CD4-positive, alpha-beta T cell treated with Interleukin-15 for 4 hours (primary cell): Measurements from ENCODE around the gene KCNJ15.
"Not testable (repeated sequence)": the region's sequence is repeated elsewhere in the genome, so short reads cannot be mapped to it uniquely, and the experiment has no call there.

Experiments
- DNase-seq: peaks from one replicate; pipeline ENCODE4 v3.0.0-alpha.2; 2020; ENCODE audit warnings: low spot score

Gene KCNJ15

DNA sequence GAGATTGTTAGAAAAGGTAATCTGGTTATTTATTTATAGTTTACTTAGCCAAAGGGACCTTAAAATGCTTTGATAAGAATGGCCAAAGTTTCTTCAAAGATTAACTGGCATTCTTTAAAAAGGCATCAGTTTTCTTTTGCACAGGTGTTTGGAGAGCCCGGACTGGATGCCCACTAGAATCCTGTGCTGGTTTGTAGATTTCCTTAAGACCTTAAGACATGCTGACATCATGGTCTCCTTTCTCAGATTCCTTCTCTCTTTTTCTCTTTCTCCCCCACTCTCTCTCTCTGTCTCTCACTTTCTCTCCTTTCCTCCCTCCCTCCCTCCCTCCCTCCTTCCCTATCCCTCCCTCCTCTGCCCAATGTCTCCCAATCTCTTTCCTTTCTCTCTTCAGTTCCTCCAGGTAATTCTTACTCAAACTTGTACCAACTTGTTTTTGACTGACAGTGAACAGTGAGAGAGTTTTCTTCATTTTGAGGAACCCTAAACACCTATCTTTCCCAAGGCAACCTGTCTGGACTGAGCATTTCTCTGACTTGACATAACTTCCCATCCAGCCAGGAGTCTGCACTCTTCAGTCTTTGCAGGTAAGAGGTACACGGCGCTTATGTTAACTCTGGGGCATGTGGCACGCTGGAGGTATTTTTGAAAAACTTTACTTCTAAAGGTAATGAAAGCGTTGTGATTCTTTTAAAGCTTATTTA lies at the start of gene KCNJ15:
KCNJ15 (plus strand) TSS at position 393 of the 704 bp plus-strand sequence. CDS start 42,271 bp downstream, outside the sequence.
- DNase-seq = no peak

DNA sequence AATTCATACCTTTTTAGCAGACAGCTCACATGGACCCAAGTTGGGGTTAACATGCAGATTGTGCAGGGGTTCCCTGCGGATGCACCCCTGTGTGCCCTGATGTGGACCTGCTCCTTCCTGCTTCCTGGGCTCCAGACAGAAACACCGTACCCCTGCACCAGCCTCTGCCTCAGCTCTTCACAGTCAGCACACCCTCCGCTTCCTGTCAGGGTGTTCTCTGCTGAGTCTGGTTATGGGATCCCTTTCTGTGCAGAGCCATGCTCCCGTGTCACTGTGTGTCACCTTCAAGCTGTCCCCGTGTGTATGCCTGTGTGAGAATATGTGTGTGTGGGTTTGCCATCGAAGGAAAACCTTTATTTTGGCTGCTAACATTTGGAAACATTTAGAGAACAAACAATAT lies 48.7 kb upstream of the KCNJ15 start:
- no peak for DNase-seq

DNA sequence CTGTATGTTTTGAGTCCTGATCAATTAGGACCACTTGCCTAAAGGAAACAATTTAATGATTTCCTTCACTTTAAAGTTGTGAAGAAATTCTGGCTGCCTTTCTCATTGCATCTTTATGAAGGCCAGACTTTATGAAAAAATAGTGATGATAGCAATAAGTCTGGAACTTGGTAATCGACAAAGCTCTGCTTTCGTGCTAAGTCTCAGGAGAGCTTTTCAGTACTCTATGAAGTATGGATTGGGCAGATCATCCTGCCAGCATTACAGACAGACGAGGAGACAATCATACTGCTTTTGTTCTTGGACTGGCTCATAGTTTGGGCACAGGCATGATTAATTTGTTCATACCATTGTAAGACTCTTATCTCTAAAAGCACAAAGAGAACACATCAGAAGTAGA lies 45.5 kb upstream of the KCNJ15 start:
- DNase-seq = no peak

DNA sequence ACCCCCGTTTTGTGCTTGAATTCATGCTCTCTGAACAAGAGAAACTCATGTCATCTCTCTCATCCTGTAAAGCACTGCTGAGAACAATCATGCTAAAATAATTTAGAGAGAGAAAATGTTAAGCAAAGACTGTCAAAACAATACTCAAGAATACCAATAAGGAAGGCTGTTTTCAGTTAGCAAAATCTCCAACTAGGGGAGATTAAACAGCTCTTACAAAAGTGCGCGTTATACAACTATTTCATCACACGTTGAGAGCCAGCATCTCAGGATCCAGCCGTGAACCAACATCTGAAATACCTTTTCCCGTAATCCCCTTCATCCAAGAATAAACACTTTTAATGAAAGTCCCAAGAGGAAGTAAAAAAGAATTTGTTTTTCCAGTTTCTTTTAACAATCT lies 44.1 kb upstream of the KCNJ15 start:
- DNase-seq = no peak

DNA sequence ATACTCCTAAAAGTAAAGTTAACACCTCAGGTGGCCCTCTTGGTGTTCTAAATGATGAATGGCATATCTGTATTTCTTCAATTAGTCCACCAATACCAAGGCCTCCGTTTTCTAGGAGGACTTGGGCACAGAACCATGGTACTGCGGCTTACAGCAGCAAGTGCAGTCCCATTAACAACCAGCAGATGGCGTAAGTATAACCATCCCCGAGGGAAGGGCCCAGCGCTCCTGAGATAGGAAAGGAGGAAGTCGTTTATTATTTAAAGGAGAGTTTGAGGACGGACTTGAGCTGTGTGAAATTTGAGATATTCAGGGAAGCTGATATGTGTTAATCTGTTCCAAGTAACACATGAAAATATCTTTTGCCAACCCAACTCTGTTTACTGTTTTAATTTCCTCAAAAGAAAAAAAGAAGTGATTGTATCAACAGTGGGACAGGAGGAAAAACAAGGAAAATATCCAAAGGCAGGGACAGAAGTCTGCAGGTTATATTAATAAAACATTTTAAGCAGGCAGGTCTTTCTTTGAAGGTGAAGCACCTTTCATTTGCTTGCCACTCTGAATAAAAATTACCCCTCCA lies 37.7 kb upstream of the KCNJ15 start:
- DNase-seq = peak; percentile 53

DNA sequence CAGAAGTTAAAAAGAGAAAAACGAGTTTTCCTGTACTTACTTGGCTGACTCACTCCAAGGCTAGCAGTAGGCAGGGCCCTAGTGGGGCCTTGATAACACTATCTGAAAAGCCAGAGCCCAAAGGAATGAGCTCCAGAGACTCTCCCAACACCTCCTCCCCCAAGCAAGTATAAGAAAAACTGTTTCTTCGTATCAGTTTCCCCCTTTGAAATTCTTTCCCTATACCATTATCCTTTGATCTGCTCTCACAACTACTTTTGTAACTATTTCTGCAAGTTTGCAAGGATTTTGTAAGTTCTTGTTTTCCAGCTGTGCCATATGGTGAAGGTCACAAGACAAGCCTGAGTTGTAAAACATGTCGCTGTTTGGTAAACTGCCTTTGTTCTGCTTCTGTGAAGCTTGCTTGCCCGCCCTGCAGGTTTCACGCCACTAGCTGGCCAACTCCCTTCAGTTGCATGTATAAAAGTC lies 36.5 kb upstream of the KCNJ15 start:
- DNase-seq = no peak

DNA sequence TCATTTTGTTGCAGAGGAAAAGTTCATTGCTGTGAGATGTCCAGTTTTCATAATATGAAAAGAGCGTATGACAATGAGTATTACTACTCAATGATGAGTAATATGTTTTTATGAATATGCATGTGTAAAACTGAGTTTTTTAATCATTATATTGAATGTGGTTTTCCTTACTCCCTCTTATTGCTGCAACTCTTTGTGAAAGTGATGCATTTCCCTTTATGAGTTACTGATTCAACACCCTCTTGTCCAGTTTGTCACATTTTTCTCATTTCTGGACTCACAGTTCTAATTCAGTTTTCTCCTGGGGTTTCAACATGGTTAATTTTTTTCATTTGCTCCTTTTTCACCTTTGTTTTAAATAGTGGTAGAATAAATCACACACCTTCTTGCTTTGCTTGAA lies 35.2 kb upstream of the KCNJ15 start:
- DNase-seq = no peak

DNA sequence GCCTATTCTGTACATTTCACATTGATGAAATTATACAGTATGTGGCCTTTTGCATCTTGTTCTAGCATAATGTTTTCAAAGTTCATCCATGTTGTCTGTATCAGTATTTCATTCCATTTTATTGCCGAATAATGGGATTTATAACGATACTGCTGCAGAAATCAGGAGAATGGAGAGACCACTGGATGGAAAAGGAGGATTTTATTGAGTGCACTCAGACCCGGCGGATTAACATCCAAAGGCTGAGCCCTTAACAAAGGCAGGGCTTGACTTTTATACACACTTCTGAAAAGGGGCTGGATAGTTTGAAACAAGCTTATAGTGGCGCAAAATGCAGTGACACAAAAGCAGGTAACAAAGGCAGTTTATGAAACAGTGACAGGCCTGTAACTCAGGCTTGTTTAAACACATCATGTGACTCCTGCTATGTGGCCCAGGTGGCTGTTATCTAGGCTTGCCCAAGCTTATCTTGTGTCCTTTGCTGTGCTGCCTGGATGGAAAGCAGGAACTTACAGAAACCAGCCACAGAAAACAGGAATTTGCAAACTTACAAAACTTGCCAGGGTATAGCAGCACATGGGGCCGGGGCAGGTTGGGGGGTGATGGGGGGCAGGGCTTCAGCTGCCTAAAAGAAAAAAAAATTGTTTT lies 32.8 kb upstream of the KCNJ15 start:
- DNase-seq = no peak

DNA sequence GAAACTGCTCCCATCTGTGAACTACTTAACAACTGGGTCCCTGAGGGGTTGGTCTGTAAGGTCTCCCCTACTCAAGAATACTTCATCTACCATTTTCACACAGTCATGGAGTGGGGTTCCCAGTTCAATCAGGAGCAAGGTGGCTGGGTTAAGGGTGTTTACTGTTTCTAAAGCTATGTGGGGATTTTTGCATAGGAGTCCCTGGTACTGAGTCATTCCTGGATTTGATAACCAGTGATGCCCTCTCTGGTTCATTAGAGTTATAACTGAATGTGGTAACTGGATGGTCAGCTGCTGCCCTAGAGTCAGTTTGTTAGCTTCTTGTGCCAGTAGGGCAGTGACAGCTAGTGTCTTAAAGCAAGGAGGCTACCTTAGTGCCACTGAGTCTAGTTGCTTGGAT lies 29.4 kb upstream of the KCNJ15 start:
- DNase-seq = no peak

DNA sequence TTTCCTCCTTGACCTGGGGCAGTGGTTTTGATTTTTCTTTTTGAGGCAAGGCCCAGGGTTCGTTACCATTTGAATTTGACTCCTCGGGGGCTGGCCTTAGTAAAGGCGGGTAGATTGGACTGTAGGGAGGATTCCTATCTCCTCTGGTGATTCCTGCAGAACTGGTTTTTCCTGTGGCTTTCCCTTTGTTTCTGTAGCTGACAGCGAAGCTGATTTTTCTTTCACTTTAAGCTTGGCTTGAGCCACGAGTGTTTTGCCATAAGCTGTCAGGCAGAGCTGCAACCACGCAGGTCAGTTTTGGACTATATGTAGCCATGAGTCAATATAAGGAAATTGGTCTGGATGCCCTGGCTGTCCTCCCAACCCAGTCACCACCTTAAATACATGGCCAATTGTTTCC lies 28.7 kb upstream of the KCNJ15 start:
- no peak for DNase-seq

DNA sequence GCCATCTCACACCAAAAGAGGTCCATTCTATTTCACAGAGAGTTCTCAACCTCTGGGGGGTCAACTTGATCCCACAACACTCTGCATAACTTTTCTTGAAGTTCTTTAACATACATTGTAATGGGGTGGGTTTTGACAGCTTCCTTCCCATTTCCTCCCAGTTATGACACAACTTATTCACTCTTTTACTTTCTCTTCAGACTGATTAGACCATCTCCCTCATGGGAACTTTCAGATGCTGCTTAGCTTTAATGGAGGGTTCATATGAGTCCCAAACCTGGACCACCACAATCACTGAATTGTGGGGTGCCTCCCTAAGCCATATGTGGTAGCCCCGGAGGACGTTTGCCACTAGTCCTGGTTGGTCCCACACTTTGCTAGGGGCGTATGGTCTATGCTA lies 28.3 kb upstream of the KCNJ15 start:
- no peak for DNase-seq

DNA sequence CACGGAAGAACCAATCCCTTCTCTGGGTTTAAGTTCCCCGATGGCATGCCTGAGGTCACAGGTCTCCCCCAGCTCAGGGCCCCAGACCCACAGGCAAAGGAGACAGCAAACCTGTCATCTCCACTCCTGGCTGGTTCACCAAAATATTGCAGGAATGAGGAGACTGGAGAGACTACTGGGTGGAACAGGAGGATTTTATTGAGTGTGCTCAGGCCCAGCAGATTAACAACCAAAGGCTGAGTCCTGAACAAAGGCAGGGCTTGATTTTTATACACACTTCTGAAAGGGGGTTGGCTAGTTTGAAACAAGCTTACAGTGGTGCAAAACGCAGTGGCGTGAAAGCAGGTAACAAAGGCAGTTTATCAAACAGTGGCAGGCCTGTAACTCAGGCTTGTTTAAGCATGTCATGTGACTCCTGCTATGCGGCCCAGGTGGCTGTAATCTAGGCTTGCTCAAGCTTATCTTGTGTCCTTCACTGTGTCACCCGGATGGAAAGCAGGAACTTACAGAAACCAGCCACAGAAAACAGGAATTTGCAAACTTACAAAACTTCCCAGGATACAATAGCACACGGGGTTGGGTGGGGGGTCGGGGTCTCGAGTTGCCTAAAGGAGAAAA lies 27.4 kb upstream of the KCNJ15 start:
- DNase-seq = no peak

DNA sequence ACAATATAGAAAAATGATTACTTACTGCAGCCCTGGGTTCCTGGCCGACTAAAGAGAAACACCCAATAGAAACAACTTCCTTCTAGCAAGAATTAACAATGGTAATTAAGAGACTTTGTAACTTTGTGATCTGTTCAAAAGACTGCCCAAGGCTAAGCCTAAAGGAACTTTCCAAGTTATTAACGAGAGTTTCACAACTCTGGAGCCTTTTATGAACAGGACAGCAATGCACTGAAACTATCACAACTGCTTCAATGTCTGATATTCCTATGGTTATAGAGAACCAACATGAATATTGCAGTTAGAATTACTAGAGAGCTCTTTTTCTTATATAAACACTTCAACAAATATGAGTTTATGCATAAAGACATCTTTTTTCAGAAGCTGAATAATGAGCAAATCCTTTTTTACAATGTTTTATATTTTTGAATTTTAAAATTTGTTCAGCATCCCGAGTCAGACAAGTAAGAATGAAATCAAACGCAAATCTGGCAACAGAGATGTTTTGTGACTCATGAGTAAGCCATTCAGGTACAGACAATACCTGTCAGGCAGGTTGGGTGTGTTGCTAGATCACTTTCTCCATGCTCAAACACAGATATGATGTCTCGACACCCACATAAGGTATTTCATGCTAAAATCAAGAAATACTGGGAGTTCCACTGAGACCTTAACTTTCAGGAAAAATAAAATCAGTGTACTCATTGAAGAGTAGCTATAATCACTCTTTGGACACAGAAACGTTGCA lies 22.2 kb upstream of the KCNJ15 start:
- DNase-seq = no peak

DNA sequence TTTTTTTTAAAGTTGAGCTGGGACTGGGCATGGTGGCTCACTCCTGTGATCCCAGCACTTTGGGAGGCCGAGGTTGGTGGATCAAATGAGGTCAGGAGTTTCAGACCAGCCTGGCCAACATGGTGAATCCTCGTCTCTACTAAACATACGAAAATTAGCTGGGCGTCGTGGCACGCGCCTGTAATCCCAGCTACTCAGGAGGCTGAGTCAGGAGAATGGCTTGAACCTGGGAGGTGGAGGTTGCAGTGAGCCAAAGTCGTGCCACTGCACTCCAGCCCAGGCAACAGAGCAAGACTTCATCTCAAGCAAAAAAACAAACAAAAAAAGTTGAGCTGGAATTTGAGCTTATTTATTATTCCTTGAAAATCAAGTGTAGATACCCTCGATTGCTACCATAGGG lies 21.5 kb upstream of the KCNJ15 start:
- not testable (repeated sequence) for DNase-seq

DNA sequence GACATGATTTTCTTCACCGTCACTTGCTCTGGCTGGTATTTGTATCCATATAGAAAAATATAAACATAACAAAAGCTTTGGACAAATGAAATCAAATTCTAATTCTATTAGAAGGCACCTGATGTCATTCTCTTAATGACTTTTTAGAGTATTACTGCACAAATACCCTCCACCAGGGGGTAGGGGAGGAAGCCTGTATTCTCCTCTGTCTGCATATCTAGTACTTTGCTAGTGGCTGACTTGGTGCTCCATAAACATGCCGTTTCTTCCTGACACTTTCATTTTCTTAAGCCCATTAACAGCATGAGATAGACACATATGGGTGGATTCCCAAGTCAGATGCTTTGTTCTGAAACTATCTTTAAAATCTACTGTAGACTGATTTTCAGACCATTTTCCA lies 20.6 kb upstream of the KCNJ15 start:
- no peak for DNase-seq

DNA sequence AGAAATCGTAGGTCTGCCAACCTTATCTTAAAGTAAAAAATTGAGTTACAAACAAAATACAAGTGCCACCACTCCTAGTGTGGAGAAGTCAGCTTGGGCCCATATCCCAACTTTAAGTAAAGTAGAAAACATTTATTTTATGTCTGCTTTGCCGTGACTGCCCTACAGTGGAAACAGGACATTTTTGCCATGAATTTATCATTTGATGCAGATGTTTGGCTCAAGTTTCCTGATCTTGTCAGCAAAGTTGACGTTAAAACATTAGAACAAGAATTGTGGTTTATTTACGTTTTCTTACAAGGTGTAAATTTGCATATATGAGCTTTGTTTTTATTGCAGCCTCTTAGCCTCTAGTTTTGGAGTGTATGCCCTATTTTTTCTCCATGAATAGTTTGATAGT lies 17.1 kb upstream of the KCNJ15 start:
- DNase-seq = no peak

DNA sequence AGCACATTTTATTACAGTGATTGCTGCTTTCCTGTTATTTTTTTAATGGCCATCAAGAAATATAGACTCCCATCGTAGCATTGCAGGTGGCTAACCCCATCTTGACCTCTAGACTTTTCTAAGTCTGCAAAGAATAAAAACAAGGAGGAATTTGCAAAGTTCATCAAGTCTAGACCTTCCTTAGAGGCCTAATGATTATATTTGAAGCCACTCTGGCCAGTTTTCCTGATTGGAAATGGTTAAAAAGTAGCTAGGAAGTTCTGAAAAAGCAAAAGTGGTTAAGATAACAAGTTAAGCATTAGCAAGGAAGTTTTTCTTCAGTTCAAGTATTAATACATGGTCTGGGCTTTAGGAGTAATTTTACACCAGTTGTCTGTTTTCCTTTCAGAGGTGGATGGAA lies 16.7 kb upstream of the KCNJ15 start:
- DNase-seq = no peak

DNA sequence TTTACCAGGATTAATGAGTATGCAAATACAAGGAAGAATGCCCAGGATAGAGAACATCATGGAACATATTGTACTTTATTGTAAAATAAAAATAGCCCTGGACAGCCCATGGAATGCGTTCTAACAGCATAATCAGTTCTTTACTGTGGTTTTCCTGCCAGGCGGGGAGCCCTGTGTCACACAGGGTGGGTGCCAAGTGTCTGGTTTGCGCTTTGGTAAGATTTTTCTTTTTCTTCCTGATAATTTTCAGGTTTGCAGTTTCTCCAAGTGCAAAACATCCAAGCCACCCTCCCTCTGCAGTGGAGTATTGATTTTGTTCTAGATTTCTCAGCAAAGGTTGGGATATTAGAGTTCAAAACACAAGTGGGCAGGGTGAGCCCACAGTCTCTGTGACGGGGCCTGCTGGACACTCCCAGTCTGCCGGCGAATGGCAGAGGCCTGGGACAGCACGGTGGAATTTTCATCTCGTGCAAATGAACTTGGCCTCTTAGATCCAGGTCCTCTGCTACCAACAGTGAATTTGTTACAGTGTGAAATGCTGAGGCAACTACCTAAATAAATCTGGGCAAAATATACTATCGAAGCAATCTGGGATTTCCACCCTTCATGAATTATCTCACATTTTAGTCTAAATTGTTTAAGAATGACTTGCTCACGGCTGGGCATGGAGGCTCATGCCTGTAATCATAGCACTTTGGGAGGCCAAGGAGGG lies 15.6 kb upstream of the KCNJ15 start:
- DNase-seq = no peak

DNA sequence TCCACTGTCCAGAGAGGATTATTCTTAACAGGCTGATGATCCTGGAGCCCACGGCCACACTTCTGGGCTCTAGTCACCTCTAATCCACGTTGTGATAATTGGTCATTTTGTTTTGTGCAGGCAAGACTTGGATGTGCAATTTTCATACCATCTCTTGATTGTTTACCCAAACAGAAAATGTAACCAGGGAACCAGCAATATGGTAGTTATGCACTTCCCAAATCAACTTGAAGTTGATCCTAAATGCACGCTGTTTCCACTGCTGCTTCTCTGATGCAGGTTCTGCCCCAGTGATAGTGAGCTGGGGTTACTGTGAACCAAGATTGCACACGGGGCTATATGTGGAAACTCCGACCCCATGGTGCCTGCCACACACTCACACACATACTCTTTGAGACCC lies 14.7 kb upstream of the KCNJ15 start:
- no peak for DNase-seq

DNA sequence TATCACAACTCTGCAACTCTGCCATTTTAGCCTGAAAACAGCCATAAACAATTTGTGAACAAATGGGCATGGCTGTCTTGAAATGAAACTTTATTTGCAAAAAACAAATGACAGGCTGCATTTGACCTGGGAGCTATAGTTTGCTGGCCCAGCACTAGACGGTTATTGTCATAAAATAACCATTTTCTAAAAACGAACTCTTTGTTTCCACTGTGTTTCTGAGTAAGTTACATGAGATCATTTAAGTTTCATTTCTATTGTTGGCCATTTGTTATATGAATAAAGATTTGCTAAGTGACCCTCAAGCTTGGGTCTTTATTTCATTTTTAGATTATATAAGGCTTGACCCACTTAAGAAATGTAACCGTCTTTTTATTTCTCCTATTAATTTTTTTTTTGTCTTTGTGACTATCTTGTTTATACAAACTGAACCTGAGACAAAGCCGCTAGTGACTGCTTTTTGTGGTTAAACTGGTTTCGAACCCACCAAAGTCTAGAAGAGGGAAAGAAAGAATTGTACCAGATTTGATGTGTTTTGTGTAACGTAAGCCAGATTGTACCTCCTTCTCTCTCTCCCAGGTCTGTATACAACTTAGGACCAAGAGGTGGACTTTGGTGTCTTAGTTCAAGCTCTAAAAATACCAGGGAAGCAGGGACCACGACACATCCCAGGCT lies 12.9 kb upstream of the KCNJ15 start:
- DNase-seq = no peak

DNA sequence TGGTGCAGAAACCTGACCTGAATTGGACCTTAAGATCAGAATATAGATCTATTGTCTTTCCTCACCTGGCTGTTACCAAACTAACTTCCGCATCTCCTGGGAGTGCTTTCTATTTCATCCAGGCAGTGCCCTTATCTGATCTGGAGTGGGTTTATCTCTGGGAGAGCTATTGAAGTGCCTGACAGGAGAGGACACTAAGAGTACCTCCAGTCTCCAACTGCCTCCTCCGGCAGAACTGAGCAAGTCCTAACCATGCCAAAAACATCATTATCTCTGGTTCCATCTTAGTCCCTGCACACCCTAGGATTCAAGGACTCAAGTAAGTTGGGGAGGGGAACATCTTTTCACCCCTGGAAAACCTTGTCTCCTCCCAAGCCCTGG lies 12.4 kb upstream of the KCNJ15 start:
- DNase-seq = no peak
